Mesenchymal stem cell (in vitro differentiated cells and primary cell): Measurements from ENCODE around the gene CSN3.
"Not testable (repeated sequence)": the region's sequence is repeated elsewhere in the genome, so short reads cannot be mapped to it uniquely, and the experiment has no call there.

ENCODE experiments used
- DNase-seq: peaks from one replicate; pipeline ENCODE4 v3.0.0-alpha.2; 2013
- H2AFZ ChIP-seq: one replicate; pipeline ENCODE4 v1.6.1; 2013; ENCODE audit warnings: low read depth, mild to moderate bottlenecking, control low read depth, inconsistent platforms, low read length, moderate library complexity
- H2AK5ac ChIP-seq: 2 replicates; pipeline ENCODE4 v1.6.1; 2013; ENCODE audit warnings: low read length, moderate library complexity, mild to moderate bottlenecking, inconsistent platforms; ENCODE audit not compliant: severe bottlenecking
- H2BK120ac ChIP-seq: one replicate; pipeline ENCODE4 v1.6.1; 2013; ENCODE audit warnings: low read depth, mild to moderate bottlenecking, inconsistent platforms, low read length, moderate library complexity
- H2BK12ac ChIP-seq, 2 experiments: one replicate each; pipeline ENCODE4 v1.6.1; 2013; ENCODE audit warnings: inconsistent platforms in 2 of 2, low read length in 2 of 2, mild to moderate bottlenecking in 2 of 2, moderate library complexity in 2 of 2, control low read depth in 1 of 2
- H2BK15ac ChIP-seq: one replicate; pipeline ENCODE4 v1.6.1; 2013; ENCODE audit warnings: mild to moderate bottlenecking, low read depth, inconsistent platforms; ENCODE audit not compliant: poor library complexity, severe bottlenecking
- H2BK5ac ChIP-seq: 2 replicates; pipeline ENCODE4 v1.6.1; 2013; ENCODE audit warnings: low read depth, mild to moderate bottlenecking, low read length, control low read depth, inconsistent platforms; ENCODE audit not compliant: poor library complexity, severe bottlenecking
- H3K14ac ChIP-seq, 2 experiments: one replicate each; pipeline ENCODE4 v1.6.1; 2013; ENCODE audit warnings: inconsistent platforms in 2 of 2, low read length in 2 of 2, control low read depth in 1 of 2, mild to moderate bottlenecking in 1 of 2, moderate library complexity in 1 of 2
- H3K18ac ChIP-seq, 2 experiments: one replicate each; pipeline ENCODE4 v1.6.1; 2013; ENCODE audit warnings: inconsistent platforms in 2 of 2, low read length in 2 of 2, control low read depth in 1 of 2, low read depth in 1 of 2, mild to moderate bottlenecking in 1 of 2
- H3K23ac ChIP-seq, 2 experiments: one replicate each; pipeline ENCODE4 v1.6.1; 2013; ENCODE audit warnings: inconsistent platforms in 2 of 2, low read length in 2 of 2, mild to moderate bottlenecking in 2 of 2, moderate library complexity in 2 of 2, control low read depth in 1 of 2
- H3K27ac ChIP-seq: 2 replicates; pipeline ENCODE4 v1.5.1; 2013; ENCODE audit warnings: mild to moderate bottlenecking, moderate library complexity, low read length, control low read depth, inconsistent platforms; ENCODE audit not compliant: poor library complexity, severe bottlenecking
- H3K27me3 ChIP-seq, 2 experiments: 2 replicates each; pipeline versions ENCODE4 v1.6.1 to v1.7.0; 2013; ENCODE audit warnings: low read length in 2 of 2, mild to moderate bottlenecking in 2 of 2, moderate library complexity in 2 of 2, control low read depth in 1 of 2, inconsistent platforms in 1 of 2; ENCODE audit not compliant: control insufficient read depth in 1 of 2, insufficient read depth in 1 of 2
- H3K36me3 ChIP-seq, 2 experiments: 2 replicates each; pipeline versions ENCODE4 v1.6.1 to v1.7.0; 2013; ENCODE audit warnings: low read length in 2 of 2, control low read depth in 1 of 2, inconsistent platforms in 1 of 2, low read depth in 1 of 2, mild to moderate bottlenecking in 1 of 2; ENCODE audit not compliant: insufficient read depth in 2 of 2, control insufficient read depth in 1 of 2
- H3K4ac ChIP-seq, 2 experiments: one replicate each; pipeline ENCODE4 v1.6.1; 2013; ENCODE audit warnings: inconsistent platforms in 2 of 2, low read length in 2 of 2, mild to moderate bottlenecking in 2 of 2, moderate library complexity in 2 of 2, control low read depth in 1 of 2, low read depth in 1 of 2
- H3K4me1 ChIP-seq: 2 replicates; pipeline ENCODE4 v1.6.1; 2013; ENCODE audit warnings: low read depth, low read length, control low read depth; ENCODE audit not compliant: control insufficient read depth, insufficient read depth
- H3K4me2 ChIP-seq: 2 replicates; pipeline ENCODE4 v1.6.1; 2013; ENCODE audit warnings: low read length, mild to moderate bottlenecking, inconsistent platforms; ENCODE audit not compliant: poor library complexity, severe bottlenecking
- H3K4me3 ChIP-seq, 2 experiments: 2 replicates each; pipeline versions ENCODE4 v1.5.1 to v1.7.0; 2013; ENCODE audit warnings: low read length in 2 of 2, mild to moderate bottlenecking in 2 of 2, control low read depth in 1 of 2, low read depth in 1 of 2; ENCODE audit not compliant: insufficient read depth in 1 of 2
- H3K79me1 ChIP-seq: replicated peaks from 2 replicates; pipeline ENCODE4 v1.6.1; 2013; ENCODE audit warnings: mild to moderate bottlenecking, control low read depth, low read length, inconsistent platforms; ENCODE audit not compliant: poor library complexity, severe bottlenecking
- H3K9ac ChIP-seq: 2 replicates; pipeline ENCODE4 v1.7.0; 2013; ENCODE audit warnings: mild to moderate bottlenecking, low read length, moderate library complexity
- H3K9me3 ChIP-seq: 2 replicates; pipeline ENCODE4 v1.7.0; 2013; ENCODE audit warnings: mild to moderate bottlenecking, low read length; ENCODE audit not compliant: control insufficient read depth
- H4K8ac ChIP-seq: one replicate; pipeline ENCODE4 v1.6.1; 2013; ENCODE audit warnings: inconsistent platforms, mild to moderate bottlenecking, low read length, moderate library complexity
- H4K91ac ChIP-seq: one replicate; pipeline ENCODE4 v1.6.1; 2013; ENCODE audit warnings: mild to moderate bottlenecking, low read length, inconsistent platforms
- WGBS: methylation state at CpG from one replicate; pipeline ENCODE4 v1.1.7; 2013; ENCODE audit warnings: mixed read lengths; 5-methylcytosine and 5-hydroxymethylcytosine counted together

CSN3 gene

DNA sequence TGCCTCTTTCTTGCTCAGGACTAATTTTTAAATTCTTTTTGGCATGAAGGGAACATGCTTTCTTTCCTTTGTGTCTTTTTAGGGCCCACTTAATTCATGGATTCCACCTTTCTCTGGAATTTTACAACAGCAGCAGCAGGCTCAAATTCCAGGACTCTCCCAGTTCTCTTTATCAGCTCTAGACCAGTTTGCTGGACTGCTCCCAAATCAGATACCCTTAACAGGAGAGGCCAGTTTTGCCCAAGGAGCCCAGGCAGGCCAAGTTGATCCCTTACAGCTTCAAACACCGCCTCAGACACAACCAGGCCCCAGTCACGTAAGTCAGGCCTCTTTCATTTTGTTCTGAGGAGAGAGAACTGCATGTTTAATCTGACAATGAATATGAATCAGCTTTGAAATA lies 44.6 kb upstream of the CSN3 start:
- Histone ChIP-seq H2BK120ac (no peak overlapping the region), H2BK12ac (no peak overlapping the region), H3K23ac (no peak overlapping the region), H3K18ac (no peak overlapping the region), H3K9me3 (no peaks in the 10 kb centered on the region), H3K4me2 (no peak overlapping the region), H3K9ac (no peak overlapping the region), H3K27ac (no peak overlapping the region), H3K4me1 (no peaks in the 10 kb centered on the region), H4K8ac (no peak overlapping the region), H2AK5ac (no peak overlapping the region), H3K27me3 (no peaks in the 10 kb centered on the region), H2BK5ac (no peak overlapping the region), H3K4me3 (no peak overlapping the region), H3K79me1 (no peaks in the 10 kb centered on the region), H3K4ac (no peak overlapping the region), H3K14ac (no peak overlapping the region), H4K91ac (no peak overlapping the region), H2AFZ (no peak overlapping the region), H3K36me3 (no peaks in the 10 kb centered on the region), H2BK15ac (no peak overlapping the region)
- no CpG with 5 or more reads among the region's 2 CpGs for WGBS
- no peak for DNase-seq

DNA sequence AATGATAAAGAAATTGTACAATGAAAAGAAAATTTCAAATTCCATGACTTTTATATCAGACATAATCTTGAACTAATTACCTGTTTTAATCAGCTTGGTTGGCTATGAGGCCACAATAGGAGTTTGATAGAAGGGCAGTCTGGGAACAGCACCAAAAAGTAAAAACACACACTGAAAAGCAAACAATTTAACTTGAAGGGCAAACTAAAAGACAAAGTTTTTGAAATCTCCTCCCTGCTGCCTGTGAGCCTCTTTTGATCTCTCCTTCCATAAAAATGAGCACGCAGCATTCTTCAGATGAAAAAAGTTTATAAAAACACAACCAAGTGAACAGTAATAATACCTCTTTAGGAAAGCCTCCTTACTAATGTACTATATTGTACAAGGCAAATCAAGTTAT lies 38.8 kb upstream of the CSN3 start:
- Histone ChIP-seq H3K9ac (no peak overlapping the region), H4K8ac (no peak overlapping the region), H4K91ac (no peak overlapping the region), H3K79me1 (no peaks in the 10 kb centered on the region), H2BK120ac (no peak overlapping the region), H2BK12ac (no peak overlapping the region), H2AK5ac (no peak overlapping the region), H3K36me3 (no peaks in the 10 kb centered on the region), H2AFZ (no peak overlapping the region), H3K4ac (no peak overlapping the region), H3K4me1 (no peaks in the 10 kb centered on the region), H3K18ac (no peak overlapping the region), H3K27ac (no peak overlapping the region), H3K27me3 (no peaks in the 10 kb centered on the region), H3K14ac (no peak overlapping the region), H3K4me3 (no peak overlapping the region), H3K4me2 (no peak overlapping the region), H2BK15ac (no peak overlapping the region), H3K9me3 (no peaks in the 10 kb centered on the region), H2BK5ac (no peak overlapping the region), H3K23ac (no peak overlapping the region)
- WGBS, result 63% methylated on average over 1 of the region's 1 CpG
- no peak for DNase-seq

DNA sequence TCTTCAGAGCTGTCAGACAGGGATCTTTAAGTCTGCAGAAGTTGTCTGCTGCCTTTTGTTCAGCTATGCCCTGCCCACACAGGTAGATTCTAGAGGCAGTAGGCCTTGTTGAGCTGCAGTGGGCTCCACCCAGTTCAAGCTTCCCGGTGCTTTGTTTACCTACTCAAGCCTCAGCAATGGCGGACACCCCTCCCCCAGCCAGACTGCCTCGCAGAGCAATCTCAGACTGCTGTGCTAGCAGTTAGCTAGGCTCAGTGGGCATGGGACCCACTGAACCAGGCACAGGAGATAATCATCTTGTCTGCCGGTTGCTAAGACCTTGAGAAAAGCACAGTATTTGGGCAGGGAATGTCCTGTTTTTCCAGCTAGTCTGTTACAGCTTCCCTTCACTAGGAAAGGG lies 29.6 kb upstream of the CSN3 start:
- not testable (repeated sequence) for H2BK5ac ChIP-seq, H2BK12ac ChIP-seq, H2BK120ac ChIP-seq, H3K4ac ChIP-seq, H3K27ac ChIP-seq, H3K4me2 ChIP-seq, H3K9ac ChIP-seq, H3K23ac ChIP-seq, H3K27me3 ChIP-seq, H3K4me1 ChIP-seq, H3K36me3 ChIP-seq, H2AK5ac ChIP-seq, DNase-seq, H3K9me3 ChIP-seq, H2AFZ ChIP-seq, H2BK15ac ChIP-seq, H3K79me1 ChIP-seq, H3K14ac ChIP-seq, H4K8ac ChIP-seq, H4K91ac ChIP-seq, H3K18ac ChIP-seq, H3K4me3 ChIP-seq
- 74% methylated on average over 4 of the region's 4 CpGs for WGBS

- not testable (repeated sequence) for H2BK5ac ChIP-seq, H2BK15ac ChIP-seq, H3K4me2 ChIP-seq, H2BK12ac ChIP-seq, H3K79me1 ChIP-seq, H3K4me3 ChIP-seq, H2AK5ac ChIP-seq, H3K9me3 ChIP-seq, H2BK120ac ChIP-seq, H3K9ac ChIP-seq, H3K4ac ChIP-seq, H2AFZ ChIP-seq, H3K36me3 ChIP-seq, H3K23ac ChIP-seq, H3K14ac ChIP-seq, H3K18ac ChIP-seq, H3K4me1 ChIP-seq, H3K27me3 ChIP-seq, H4K91ac ChIP-seq, H3K27ac ChIP-seq, DNase-seq, H4K8ac ChIP-seq
Observed at GRCh38 chr4:70216109-70216508, 26.3 kb upstream of the CSN3 start.
